ENCODE results near the gene TRPV3.

GRCh38 chr17:3527468-3527867 lies 30.1 kb downstream of the TRPV3 start:
- TF ChIP-seq CTCF (conservative IDR thresholded peaks at IDR 0.05; ENCODE audit: low read depth, low read length) (no peak), EZH2phosphoT487 (IDR thresholded peaks at IDR 0.05; ENCODE audit: borderline replicate concordance, low read length) (no peak), EZH2 (IDR thresholded peaks at IDR 0.05; ENCODE audit: low read length, unreplicated experiment) (no peak)
